ENCODE results near the gene PDE11A. TPM values are rescaled to one million over a fixed set of nuclear protein-coding genes. Genes with fewer than 3 reads are reported as not detected.

PDE11A gene
- total and polyA plus RNA-seq, 2 of the 13 experiments (the other 11 are each of a cell fraction or from before 2014, with no cell fraction given): 1.2 to 1.7 TPM

GRCh38 chr2:178072000-178072382 is 586 bp downstream of the PDE11A start (continued):
- TF ChIP-seq ZNF879 (CRISPR knock-in tag; IDR thresholded peaks at IDR 0.05) (no peak), HNRNPL (IDR thresholded peaks at IDR 0.05; ENCODE audit: low read depth, low read length) (peak; percentile 57; the same call in 1 of the 2 replicates), CREBL2 (CRISPR knock-in tag; IDR thresholded peaks at IDR 0.05; ENCODE audit: borderline replicate concordance) (no peak), SNAI1 (CRISPR knock-in tag; IDR thresholded peaks at IDR 0.05; ENCODE audit: borderline replicate concordance) (no peak), ATRX (CRISPR knock-in tag; IDR thresholded peaks at IDR 0.05; ENCODE audit: borderline replicate concordance) (no peak), ZBTB14 (CRISPR knock-in tag; IDR thresholded peaks at IDR 0.05) (no peak), CBX2 (IDR thresholded peaks at IDR 0.05; ENCODE audit: low read depth, low read length) (no peak), CBX2 (CRISPR knock-in tag; IDR thresholded peaks at IDR 0.05; ENCODE audit: low read depth) (no peak), ZNF138 (CRISPR knock-in tag; IDR thresholded peaks at IDR 0.05; ENCODE audit: low read depth) (no peak), AGO1 (IDR thresholded peaks at IDR 0.05; ENCODE audit: low read depth, low read length, poor library complexity, severe bottlenecking) (peak; percentile 28), FOXC1 (CRISPR knock-in tag; IDR thresholded peaks at IDR 0.05; ENCODE audit: borderline replicate concordance) (no peak), NPAS2 (CRISPR knock-in tag; IDR thresholded peaks at IDR 0.05; ENCODE audit: borderline replicate concordance) (0 out of 2 replicates have a peak, but pooled peaks have one; percentile 22), HNRNPUL1 (IDR thresholded peaks at IDR 0.05; ENCODE audit: low read depth, low read length) (no peak), ZFP82 (CRISPR knock-in tag; IDR thresholded peaks at IDR 0.05; ENCODE audit: borderline replicate concordance) (no peak), ONECUT2 (CRISPR knock-in tag; IDR thresholded peaks at IDR 0.05) (no peak), ZKSCAN8 (CRISPR knock-in tag; IDR thresholded peaks at IDR 0.05; ENCODE audit: borderline replicate concordance) (no peak), IRF2 (CRISPR knock-in tag; IDR thresholded peaks at IDR 0.05) (no peak), ETV5 (CRISPR knock-in tag; IDR thresholded peaks at IDR 0.05; ENCODE audit: borderline replicate concordance) (no peak), ZNF709 (CRISPR knock-in tag; IDR thresholded peaks at IDR 0.05) (no peak), MYNN (CRISPR knock-in tag; IDR thresholded peaks at IDR 0.05; ENCODE audit: low read depth) (no peak), NR2C2 (CRISPR knock-in tag; IDR thresholded peaks at IDR 0.05; ENCODE audit: borderline replicate concordance) (no peak), POGZ (CRISPR knock-in tag; IDR thresholded peaks at IDR 0.05) (no peak), NR3C1 (CRISPR knock-in tag; IDR thresholded peaks at IDR 0.05) (no peak), ZNF354B (CRISPR knock-in tag; IDR thresholded peaks at IDR 0.05) (no peak), LBX2 (CRISPR knock-in tag; IDR thresholded peaks at IDR 0.05; ENCODE audit: borderline replicate concordance) (no peak), SOX13 (IDR thresholded peaks at IDR 0.05) (no peak), SOX13 (CRISPR knock-in tag; conservative IDR thresholded peaks at IDR 0.05 in 1 of 2, IDR thresholded peaks at IDR 0.05 in 1 of 2) (no peak), ZNF780A (CRISPR knock-in tag; IDR thresholded peaks at IDR 0.05) (no peak), ZBTB10 (CRISPR knock-in tag; IDR thresholded peaks at IDR 0.05; ENCODE audit: borderline replicate concordance) (no peak)
